ENCODE measurements around the gene MRAP. TPM values are rescaled to one million over a fixed set of nuclear protein-coding genes. Genes with fewer than 3 reads are reported as not detected.

The MRAP gene
- total and polyA plus RNA-seq, 2 donors (not counting 1 experiment from before 2014, with no cell fraction given), result not detected

DNA sequence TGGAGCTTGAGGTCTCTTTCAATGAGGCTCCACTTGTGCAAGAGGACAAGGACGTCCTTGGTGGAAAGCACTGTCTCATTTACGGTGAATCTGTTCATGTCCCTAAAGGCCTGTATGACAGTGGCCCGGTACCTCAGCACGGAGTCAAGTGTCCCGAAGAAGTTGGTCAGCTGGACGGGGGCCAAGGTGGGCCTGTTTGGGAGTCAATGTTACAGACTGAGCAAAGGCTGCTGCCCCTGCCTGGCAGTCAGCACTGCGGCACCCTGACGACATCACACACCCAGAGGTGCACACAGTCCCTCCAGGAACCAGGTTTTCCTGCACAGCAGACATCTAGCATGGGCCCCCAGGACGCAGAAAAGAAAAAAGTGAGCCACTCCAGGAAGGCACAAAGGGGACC is 19.1 kb downstream of the MRAP start:
- Histone ChIP-seq H3K4me3 (ENCODE audit: control extremely low read depth in 1 of 5, extremely low read depth in 1 of 5, insufficient read depth in 1 of 5, low read depth in 2 of 5, low read length in 4 of 5) (no peak overlapping the region), H3K4me1 (ENCODE audit: control insufficient read depth in 2 of 2, insufficient read depth in 2 of 2, low read length in 2 of 2) (no peaks in the 10 kb centered on the region), H3K4me2 (replicated peaks; ENCODE audit: low read depth, low read length, poor library complexity, severe bottlenecking) (no peak overlapping the region), H3K79me2 (ENCODE audit: control insufficient read depth, insufficient read depth, low read length) (no peaks in the 10 kb centered on the region), H3K36me3 (replicated peaks in 1 of 2; ENCODE audit: control extremely low read depth in 1 of 2, control insufficient read depth in 1 of 2, extremely low read depth in 1 of 2, insufficient read depth in 2 of 2, low read length in 1 of 2) (peaks cover 0 to 82% of the 10 kb centered on the region in 2 experiments), H3K27me3 (replicated peaks in 1 of 4; ENCODE audit: control extremely low read depth in 1 of 4, control insufficient read depth in 3 of 4, insufficient read depth in 4 of 4, low read length in 3 of 4) (no peaks in the 10 kb centered on the region), H2AFZ (ENCODE audit: insufficient read depth, low read depth, low read length, poor library complexity, severe bottlenecking) (no peak overlapping the region), H3K9ac (ENCODE audit: low read length) (no peak overlapping the region), H4K20me1 (ENCODE audit: control insufficient read depth, insufficient read depth, low read length, poor library complexity, severe bottlenecking) (no peaks in the 10 kb centered on the region), H3K9me3 (ENCODE audit: control extremely low read depth in 1 of 3, control insufficient read depth in 2 of 3, insufficient read depth in 1 of 3, low read length in 2 of 3) (no peaks in the 10 kb centered on the region), H3K27ac (ENCODE audit: low read length in 2 of 2) (no peak overlapping the region)
- Mint-ChIP-seq H3K9me3 (ENCODE audit: insufficient read depth) (no peaks in the 10 kb centered on the region), H3K27me3 (no peaks in the 10 kb centered on the region), H3K4me1 (no peaks in the 10 kb centered on the region), H3K4me3 (no peak overlapping the region), H3K27ac (no peak overlapping the region)
- DNase-seq (no peak), ATAC-seq (ENCODE audit: low read depth) (no peak)
- ChIA-PET CTCF (no interaction called here), POLR2A (no interaction called here)
- no peak for TF ChIP-seq EZH2 (IDR thresholded peaks at IDR 0.05; ENCODE audit: borderline replicate concordance, insufficient read depth, low read depth, low read length, poor library complexity, severe bottlenecking)
- TF ChIP-seq, protein P1, sequence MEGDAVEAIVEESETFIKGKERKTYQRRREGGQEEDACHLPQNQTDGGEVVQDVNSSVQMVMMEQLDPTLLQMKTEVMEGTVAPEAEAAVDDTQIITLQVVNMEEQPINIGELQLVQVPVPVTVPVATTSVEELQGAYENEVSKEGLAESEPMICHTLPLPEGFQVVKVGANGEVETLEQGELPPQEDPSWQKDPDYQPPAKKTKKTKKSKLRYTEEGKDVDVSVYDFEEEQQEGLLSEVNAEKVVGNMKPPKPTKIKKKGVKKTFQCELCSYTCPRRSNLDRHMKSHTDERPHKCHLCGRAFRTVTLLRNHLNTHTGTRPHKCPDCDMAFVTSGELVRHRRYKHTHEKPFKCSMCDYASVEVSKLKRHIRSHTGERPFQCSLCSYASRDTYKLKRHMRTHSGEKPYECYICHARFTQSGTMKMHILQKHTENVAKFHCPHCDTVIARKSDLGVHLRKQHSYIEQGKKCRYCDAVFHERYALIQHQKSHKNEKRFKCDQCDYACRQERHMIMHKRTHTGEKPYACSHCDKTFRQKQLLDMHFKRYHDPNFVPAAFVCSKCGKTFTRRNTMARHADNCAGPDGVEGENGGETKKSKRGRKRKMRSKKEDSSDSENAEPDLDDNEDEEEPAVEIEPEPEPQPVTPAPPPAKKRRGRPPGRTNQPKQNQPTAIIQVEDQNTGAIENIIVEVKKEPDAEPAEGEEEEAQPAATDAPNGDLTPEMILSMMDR (IDR thresholded peaks at IDR 0.05), result no peak
- intact Hi-C loops (cut with micrococcal nuclease), result no loop called here
- WGBS (ENCODE audit: insufficient coverage), result 94% methylated on average over 9 of the region's 9 CpGs

DNA sequence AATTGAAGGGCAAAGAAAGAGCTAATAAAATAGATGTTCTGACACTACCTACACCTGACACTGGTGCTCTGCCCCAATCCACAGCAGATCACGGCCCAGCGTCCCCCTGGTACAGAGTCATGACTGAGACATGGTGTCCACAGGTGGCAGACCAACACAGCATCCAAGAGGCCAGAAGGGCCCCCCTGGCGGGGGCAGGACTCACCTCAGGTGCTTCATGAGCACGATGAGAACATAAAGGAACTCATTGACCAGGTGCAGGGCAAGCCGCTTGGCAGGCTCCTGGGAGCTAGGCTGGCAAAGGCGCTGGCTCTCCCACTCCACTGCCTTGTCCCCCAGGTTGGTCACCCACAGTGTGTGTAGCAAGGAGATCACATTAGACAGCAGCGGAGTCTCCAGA is 20.4 kb downstream of the MRAP start:
- no peaks in the 10 kb centered on the region for H4K20me1 ChIP-seq (ENCODE audit: control insufficient read depth, insufficient read depth, low read length, poor library complexity, severe bottlenecking)
- Mint-ChIP-seq H3K4me1 (no peaks in the 10 kb centered on the region), H3K4me3 (no peak overlapping the region), H3K9me3 (ENCODE audit: insufficient read depth) (no peaks in the 10 kb centered on the region), H3K27me3 (no peaks in the 10 kb centered on the region), H3K27ac (no peak overlapping the region)
- H3K79me2 ChIP-seq (ENCODE audit: control insufficient read depth, insufficient read depth, low read length), result no peaks in the 10 kb centered on the region
- ChIA-PET CTCF (no interaction called here), POLR2A (no interaction called here)
- H3K9ac ChIP-seq (ENCODE audit: low read length), result no peak overlapping the region
- H3K27me3 ChIP-seq (replicated peaks in 1 of 4; ENCODE audit: control extremely low read depth in 1 of 4, control insufficient read depth in 3 of 4, insufficient read depth in 4 of 4, low read length in 3 of 4), result no peaks in the 10 kb centered on the region
- TF ChIP-seq, protein P1 (IDR thresholded peaks at IDR 0.05), result no peak
- no peak for TF ChIP-seq EZH2 (IDR thresholded peaks at IDR 0.05; ENCODE audit: borderline replicate concordance, insufficient read depth, low read depth, low read length, poor library complexity, severe bottlenecking)
- H2AFZ ChIP-seq (ENCODE audit: insufficient read depth, low read depth, low read length, poor library complexity, severe bottlenecking), result no peak overlapping the region
- H3K4me1 ChIP-seq (ENCODE audit: control insufficient read depth in 2 of 2, insufficient read depth in 2 of 2, low read length in 2 of 2), result no peaks in the 10 kb centered on the region
- H3K27ac ChIP-seq (ENCODE audit: low read length in 2 of 2), result no peak overlapping the region
- DNase-seq (no peak), ATAC-seq (ENCODE audit: low read depth) (no peak)
- H3K4me2 ChIP-seq (replicated peaks; ENCODE audit: low read depth, low read length, poor library complexity, severe bottlenecking), result no peak overlapping the region
- intact Hi-C loops (cut with micrococcal nuclease), result no loop called here
- H3K4me3 ChIP-seq (ENCODE audit: control extremely low read depth in 1 of 5, extremely low read depth in 1 of 5, insufficient read depth in 1 of 5, low read depth in 2 of 5, low read length in 4 of 5), result no peak overlapping the region
- H3K36me3 ChIP-seq (replicated peaks in 1 of 2; ENCODE audit: control extremely low read depth in 1 of 2, control insufficient read depth in 1 of 2, extremely low read depth in 1 of 2, insufficient read depth in 2 of 2, low read length in 1 of 2), result peaks cover 2 to 86% of the 10 kb centered on the region in 2 experiments
- no peaks in the 10 kb centered on the region for H3K9me3 ChIP-seq (ENCODE audit: control extremely low read depth in 1 of 3, control insufficient read depth in 2 of 3, insufficient read depth in 1 of 3, low read length in 2 of 3)
- WGBS (ENCODE audit: insufficient coverage), result 95% methylated on average over 6 of the region's 7 CpGs

Measured in B cell (primary cell).